ENCODE data around the gene ASCC1. TPM values are rescaled to one million over a fixed set of nuclear protein-coding genes. Genes with fewer than 3 reads are reported as not detected.

Gene ASCC1
- 10 to 100 TPM; 28.1 to 51.0 (median 37.3) TPM for total RNA-seq

GRCh38 chr10:72215611-72216549 is at the start of gene ASCC1, which contains the start of gene ANAPC16:
TSS of gene ASCC1 (minus strand) at chr10:72216276. CDS start at chr10:72213298, 2,978 bp downstream.
TSS of gene ANAPC16 (plus strand) at chr10:72216012. CDS start at chr10:72223915, 7,903 bp downstream.
- in situ Hi-C loops (cut with MboI; ENCODE audit: low pct_unique_long_range_greater_than_20kb in 2 of 9, low sequenced_read_pairs in 9 of 9, unreplicated experiment in 9 of 9) = no loop called here
- Histone ChIP-seq H3K4me3 (peak within 1 kb of the TSS; percentile 57 to 84 (median 75)), H3K27ac (peak within 1 kb of the TSS; percentile 97 to 98), H3K4me1 (replicated peaks in 1 of 2) (peaks cover 33 to 34% of the 10 kb centered on the region in 2 donors)
- WGBS, 10 experiments = 0 to 8% (median 0%) methylated on average over 1 to 19 of the region's 64 CpGs; no CpG with 5 or more reads in 3 of the 10 experiments
- ATAC-seq (replicated peaks in 6 of 8) = peak; percentile 93 to 96 (median 94)

- Histone ChIP-seq H3K4me1 (replicated peaks in 1 of 2) (peaks cover 38 to 52% of the 10 kb centered on the region in 2 donors), H3K4me3 (no peak overlapping the region), H3K27ac (peak overlapping the region in 1 of 2 donors; percentile 54)
- in situ Hi-C loops (cut with MboI; ENCODE audit: low pct_unique_long_range_greater_than_20kb in 2 of 9, low sequenced_read_pairs in 9 of 9, unreplicated experiment in 9 of 9) = no loop called here
- WGBS, 10 experiments = 0 to 95% (median 71%) methylated on average over 1 to 3 of the region's 6 CpGs; no CpG with 5 or more reads in 4 of the 10 experiments
- no peak for ATAC-seq (replicated peaks in 6 of 8)
These were observed 49.4 kb upstream of the ASCC1 start for GRCh38 chr10:72265508-72265907.

GRCh38 chr10:72264536-72264935 is 48.5 kb upstream of the ASCC1 start:
- in situ Hi-C loops (cut with MboI; ENCODE audit: low pct_unique_long_range_greater_than_20kb in 2 of 9, low sequenced_read_pairs in 9 of 9, unreplicated experiment in 9 of 9) = no loop called here
- Histone ChIP-seq H3K4me1 (replicated peaks in 1 of 2) (peaks cover 47 to 62% of the 10 kb centered on the region in 2 donors), H3K4me3 (no peak overlapping the region), H3K27ac (no peak overlapping the region)
- ATAC-seq (replicated peaks in 6 of 8) = no peak
- WGBS, 10 experiments = 83 to 100% methylated on average over 1 of the region's 1 CpG; no CpG with 5 or more reads in 8 of the 10 experiments

GRCh38 chr10:72263613-72264241 is 47.7 kb upstream of the ASCC1 start:
- no peak overlapping the region for H3K4me3 ChIP-seq
- WGBS, 10 experiments = 43 to 100% (median 93%) methylated on average over 1 to 4 of the region's 6 CpGs; no CpG with 5 or more reads in 2 of the 10 experiments
- ATAC-seq (replicated peaks in 6 of 8) = no peak
- in situ Hi-C loops (cut with MboI; ENCODE audit: low pct_unique_long_range_greater_than_20kb in 2 of 9, low sequenced_read_pairs in 9 of 9, unreplicated experiment in 9 of 9) = no loop called here
- no peak overlapping the region for H3K27ac ChIP-seq
- peaks cover 55 to 69% of the 10 kb centered on the region in 2 donors for H3K4me1 ChIP-seq (replicated peaks in 1 of 2)

GRCh38 chr10:72261784-72262404 is 45.8 kb upstream of the ASCC1 start:
- Histone ChIP-seq H3K27ac (peak overlapping the region; percentile 87 to 91), H3K4me3 (peak overlapping the region in 4 of 5 donors; percentile 20 to 35 (median 28)), H3K4me1 (replicated peaks in 1 of 2) (peaks cover 45 to 60% of the 10 kb centered on the region in 2 donors)
- in situ Hi-C loops (cut with MboI; ENCODE audit: low pct_unique_long_range_greater_than_20kb in 2 of 9, low sequenced_read_pairs in 9 of 9, unreplicated experiment in 9 of 9) = no loop called here
- WGBS, 10 experiments = 86 to 100% (median 96%) methylated on average over 1 to 7 of the region's 7 CpGs; no CpG with 5 or more reads in 2 of the 10 experiments
- ATAC-seq (replicated peaks in 6 of 8) = no peak

GRCh38 chr10:72260976-72261783 is 45.1 kb upstream of the ASCC1 start:
- ATAC-seq (replicated peaks in 6 of 8) = peak in 6 of 8 experiments; percentile 2 to 81 (median 76)
- WGBS, 10 experiments = 0 to 60% (median 0%) methylated on average over 1 to 6 of the region's 30 CpGs; no CpG with 5 or more reads in 5 of the 10 experiments

GRCh38 chr10:72260239-72260975 is 44.3 kb upstream of the ASCC1 start:
- ATAC-seq (replicated peaks in 6 of 8) = peak; percentile 67 to 95 (median 92)

More at GRCh38 chr10:72260976-72261783, 45.1 kb upstream of the ASCC1 start:
- Histone ChIP-seq H3K4me3 (peak overlapping the region; percentile 13 to 35 (median 24)), H3K4me1 (replicated peaks in 1 of 2) (peaks cover 45 to 60% of the 10 kb centered on the region in 2 donors), H3K27ac (peak overlapping the region; percentile 87 to 91)
- in situ Hi-C loops (cut with MboI; ENCODE audit: low pct_unique_long_range_greater_than_20kb in 2 of 9, low sequenced_read_pairs in 9 of 9, unreplicated experiment in 9 of 9) = no loop called here

GRCh38 chr10:72259491-72260238 is 43.6 kb upstream of the ASCC1 start:
- Histone ChIP-seq H3K27ac (peak overlapping the region; percentile 87 to 91), H3K4me3 (no peak overlapping the region)

More at GRCh38 chr10:72260239-72260975, 44.3 kb upstream of the ASCC1 start:
- H3K4me3 ChIP-seq = peak overlapping the region in 3 of 5 donors; percentile 2 to 35 (median 2)
- WGBS, 10 experiments = 8 to 50% (median 15%) methylated on average over 1 to 5 of the region's 19 CpGs; no CpG with 5 or more reads in 3 of the 10 experiments
- H3K27ac ChIP-seq = peak overlapping the region; percentile 87 to 91
- H3K4me1 ChIP-seq (replicated peaks in 1 of 2) = peaks cover 40 to 55% of the 10 kb centered on the region in 2 donors
- in situ Hi-C loops (cut with MboI; ENCODE audit: low pct_unique_long_range_greater_than_20kb in 2 of 9, low sequenced_read_pairs in 9 of 9, unreplicated experiment in 9 of 9) = no loop called here

GRCh38 chr10:72258617-72259016 is 42.5 kb upstream of the ASCC1 start:
- 60 to 100% (median 91%) methylated on average over 1 to 2 of the region's 4 CpGs; no CpG with 5 or more reads in 4 of the 10 experiments for WGBS, 10 experiments
- H3K4me3 ChIP-seq = no peak overlapping the region
- peaks cover 47 to 52% of the 10 kb centered on the region in 2 donors for H3K4me1 ChIP-seq (replicated peaks in 1 of 2)
- in situ Hi-C loops (cut with MboI; ENCODE audit: low pct_unique_long_range_greater_than_20kb in 2 of 9, low sequenced_read_pairs in 9 of 9, unreplicated experiment in 9 of 9) = no loop called here
- no peak overlapping the region for H3K27ac ChIP-seq
- ATAC-seq (replicated peaks in 6 of 8) = no peak

More at GRCh38 chr10:72259491-72260238, 43.6 kb upstream of the ASCC1 start:
- H3K4me1 ChIP-seq (replicated peaks in 1 of 2) = peaks cover 46 to 56% of the 10 kb centered on the region in 2 donors
- in situ Hi-C loops (cut with MboI; ENCODE audit: low pct_unique_long_range_greater_than_20kb in 2 of 9, low sequenced_read_pairs in 9 of 9, unreplicated experiment in 9 of 9) = no loop called here
- peak in 3 of 8 experiments; percentile 27 to 73 (median 56) for ATAC-seq (replicated peaks in 6 of 8)
- WGBS, 10 experiments = 0 to 50% (median 22%) methylated on average over 1 to 5 of the region's 5 CpGs

- in situ Hi-C loops (cut with MboI; ENCODE audit: low pct_unique_long_range_greater_than_20kb in 2 of 9, low sequenced_read_pairs in 9 of 9, unreplicated experiment in 9 of 9) = no loop called here
- Histone ChIP-seq H3K4me3 (no peak overlapping the region), H3K27ac (no peak overlapping the region), H3K4me1 (replicated peaks in 1 of 2) (peaks cover 46 to 48% of the 10 kb centered on the region in 2 donors)
- ATAC-seq (replicated peaks in 6 of 8) = no peak
- WGBS, 10 experiments = 13 to 100% (median 75%) methylated on average over 1 to 7 of the region's 8 CpGs; no CpG with 5 or more reads in 3 of the 10 experiments
These were observed 41.2 kb upstream of the ASCC1 start for GRCh38 chr10:72257051-72257892.
